GM21515 (cell line): Measurements from ENCODE around the gene PGM2L1.

ENCODE experiments used
- ATAC-seq: cut with Tn5 transposase; IDR thresholded peaks from one replicate; pipeline ENCODE4 v1.9.1; 2021; ENCODE audit not compliant: unreplicated experiment

PGM2L1 gene

DNA sequence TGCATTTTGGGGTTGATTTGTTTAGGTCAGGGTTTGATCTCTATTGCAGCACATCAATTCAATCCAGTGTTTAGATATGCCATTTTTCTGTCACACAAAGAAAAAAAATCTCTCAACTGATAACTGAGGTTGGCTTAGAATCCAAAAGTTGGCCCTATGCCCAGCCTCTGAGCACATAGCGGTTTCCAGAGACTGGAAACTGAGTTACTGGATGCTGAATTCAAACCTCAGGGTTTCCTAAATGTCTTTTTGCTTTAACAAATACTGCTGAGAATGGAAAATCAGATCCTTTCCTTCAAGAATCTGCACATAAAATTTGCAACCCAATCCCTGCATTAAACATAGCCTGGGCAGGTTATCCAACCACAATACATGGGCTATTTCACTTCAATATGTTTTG, 90.8 kb downstream of the PGM2L1 start:
- ATAC-seq: no peak

DNA sequence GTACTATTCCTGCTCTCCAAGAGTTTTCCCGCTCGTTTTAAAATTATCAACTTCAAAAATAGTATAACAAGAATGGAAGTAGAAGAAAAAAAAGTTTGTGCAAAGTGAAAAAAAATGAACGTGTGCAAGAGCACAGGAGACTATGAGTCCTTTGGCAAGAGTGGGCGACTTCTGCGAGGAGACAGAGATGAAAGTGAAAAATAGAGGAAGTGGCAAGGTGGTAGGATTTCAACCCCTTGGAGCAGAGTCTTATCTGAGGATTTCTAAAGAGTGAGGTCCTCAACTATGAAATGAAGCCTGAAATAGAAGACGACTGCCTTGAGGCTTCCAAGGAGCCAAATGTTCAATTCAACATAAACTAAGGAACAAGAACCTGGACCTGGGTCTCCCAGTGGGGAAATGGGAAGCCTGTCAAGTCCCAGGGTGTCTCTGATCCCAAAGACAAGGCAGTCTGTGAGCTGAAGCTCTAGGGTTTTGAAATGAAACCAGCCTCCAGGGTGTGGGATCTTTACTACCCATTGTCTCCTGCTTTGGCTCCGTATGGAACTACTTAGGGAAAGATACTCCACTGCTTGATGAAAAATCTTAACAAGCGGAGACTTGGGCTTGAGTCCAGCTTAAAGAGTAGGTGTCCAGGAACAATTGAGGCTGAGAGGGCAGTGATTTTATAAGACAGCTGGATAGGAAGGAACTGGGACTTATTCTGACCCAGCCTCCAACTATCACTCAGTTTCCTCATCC, 91.6 kb downstream of the PGM2L1 start:
- ATAC-seq: no peak

DNA sequence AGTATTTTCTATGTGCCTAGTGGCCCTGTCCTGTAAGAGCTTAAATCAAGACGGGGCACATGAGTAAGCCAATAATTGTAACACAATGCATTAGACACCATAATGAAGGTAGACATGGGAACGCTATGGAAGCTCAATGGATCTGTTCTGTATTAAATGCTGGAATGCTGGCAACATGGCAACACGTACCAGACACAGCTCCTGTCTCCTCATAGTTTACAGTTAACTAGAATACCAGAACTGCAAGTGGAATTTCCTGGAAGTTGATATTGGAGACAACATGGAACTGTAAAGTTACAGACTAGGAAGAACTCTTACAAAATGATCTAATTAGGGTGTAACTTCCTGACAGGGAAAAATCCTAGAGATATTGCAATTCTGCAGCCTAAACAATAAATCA, 99.2 kb downstream of the PGM2L1 start:
- ATAC-seq: no peak

DNA sequence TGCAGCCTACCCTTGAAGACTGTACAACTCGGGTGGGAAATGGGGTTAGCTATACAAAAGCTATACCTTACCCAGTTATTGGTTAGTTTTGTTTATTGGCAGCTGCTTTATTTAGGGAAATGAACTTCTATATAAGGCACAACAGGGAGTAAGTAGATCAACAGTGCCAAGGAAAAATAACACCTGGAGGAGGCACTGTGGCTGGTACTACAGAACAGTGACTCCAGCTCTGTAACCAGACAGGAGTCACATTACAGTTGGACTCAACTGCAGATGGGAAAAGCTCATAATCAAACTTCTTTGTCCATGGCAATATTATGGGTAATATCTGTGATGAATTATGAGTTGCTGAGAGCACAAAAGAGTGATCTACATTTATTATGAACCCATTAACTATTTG, 100.7 kb downstream of the PGM2L1 start:
- ATAC-seq: no peak

GRCh38 chr11:74288911-74289310, 109.3 kb downstream of the PGM2L1 start:
- no peak for ATAC-seq

- ATAC-seq: no peak
These were observed 110.1 kb downstream of the PGM2L1 start for GRCh38 chr11:74288161-74288560.

DNA sequence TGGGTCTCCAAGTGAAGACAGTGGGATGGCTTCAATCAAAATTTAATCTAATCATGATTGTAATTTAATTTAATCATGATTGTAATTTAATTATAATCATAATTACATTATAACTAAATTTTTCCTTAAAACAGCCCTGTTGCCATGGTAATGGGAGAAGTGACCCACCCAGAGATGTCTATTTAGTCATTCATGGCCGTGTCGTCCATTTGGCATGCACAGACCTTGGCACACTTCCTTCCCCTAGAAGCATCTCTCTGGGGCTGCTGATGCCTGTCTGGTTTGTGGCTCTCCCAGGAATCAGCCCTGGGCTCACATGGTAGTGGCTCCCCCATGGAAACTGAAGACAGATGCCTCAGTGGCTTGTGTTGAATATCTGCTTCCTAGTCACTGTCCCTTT, 113.8 kb downstream of the PGM2L1 start:
- no peak for ATAC-seq

DNA sequence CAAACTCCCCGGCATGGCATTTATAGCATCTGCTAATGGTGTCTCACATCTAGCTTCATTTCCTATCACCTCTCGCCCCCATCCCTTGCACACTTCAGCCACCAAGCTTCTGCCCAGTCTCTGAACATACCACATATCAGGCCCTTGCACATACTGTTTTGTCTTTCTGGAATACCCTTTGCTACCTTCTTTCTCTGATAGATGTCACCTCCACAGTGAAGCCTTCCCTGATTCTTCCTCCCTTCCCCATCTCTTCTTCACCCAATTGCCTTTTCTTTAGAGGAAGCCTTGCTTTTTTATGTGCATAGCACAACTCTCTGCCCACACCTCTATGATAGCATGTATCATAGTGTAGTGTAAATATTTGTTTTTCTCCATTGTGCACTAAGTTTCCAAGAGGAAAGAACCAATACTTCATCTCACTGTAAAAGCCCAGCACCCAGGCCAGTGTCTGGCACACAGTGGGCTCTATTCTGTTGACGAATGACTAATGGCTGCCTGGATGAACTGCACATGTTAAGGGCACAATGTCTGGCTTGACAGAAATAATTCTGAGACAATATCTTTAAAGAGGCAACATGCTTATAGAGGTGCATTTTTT, 114.6 kb downstream of the PGM2L1 start:
- no peak for ATAC-seq

DNA sequence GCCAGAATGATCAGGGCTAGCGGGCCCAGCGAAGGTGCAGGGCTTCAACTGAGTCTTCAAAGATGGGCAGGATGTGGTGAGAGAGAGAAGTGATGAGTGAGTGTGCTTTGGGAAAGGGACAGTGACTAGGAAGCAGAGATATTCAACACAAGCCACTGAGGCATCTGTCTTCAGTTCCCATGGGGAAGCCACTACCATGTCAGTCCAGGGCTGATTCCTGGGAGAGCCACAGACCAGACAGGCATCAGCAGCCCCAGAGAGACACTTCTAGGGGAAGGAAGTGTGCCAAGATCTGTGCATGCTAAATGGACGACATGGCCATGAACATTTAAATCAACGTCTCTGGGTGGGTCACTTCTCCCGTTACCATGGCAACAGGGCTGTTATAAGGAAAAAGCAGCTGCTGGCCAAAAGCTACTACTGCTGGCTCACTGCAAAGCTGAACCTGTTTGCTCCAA, 115.3 kb downstream of the PGM2L1 start:
- ATAC-seq: no peak

DNA sequence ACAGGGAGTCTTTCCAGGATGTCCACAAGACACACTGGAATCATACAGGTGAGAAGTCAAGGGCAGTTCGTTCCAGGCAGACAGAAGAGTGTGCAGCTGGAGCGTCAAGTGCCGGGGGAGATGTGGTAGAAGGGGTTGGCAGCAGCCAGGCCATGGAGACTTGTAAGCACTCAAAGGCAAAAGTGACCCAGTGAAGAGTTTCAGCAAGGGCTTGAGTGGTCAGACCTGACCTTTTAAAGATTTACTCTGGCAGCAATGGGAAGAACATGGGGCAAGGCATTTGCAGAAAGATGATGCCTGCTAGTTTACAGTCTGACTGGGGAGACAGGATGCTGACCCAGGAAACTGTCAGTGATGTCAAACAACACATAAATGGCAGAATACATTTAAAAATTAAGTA, 115.8 kb downstream of the PGM2L1 start:
- ATAC-seq: no peak

GRCh38 chr11:74280494-74280893, 117.7 kb downstream of the PGM2L1 start:
- no peak for ATAC-seq
